SH-SY5Y (cell line): ENCODE measurements around the gene ANKRD24.

Experiments used
- GATA2 ChIP-seq: IDR thresholded peaks from 2 replicates; pipeline ENCODE4 v1.6.1; 2011; ENCODE audit warnings: mild to moderate bottlenecking, low read depth, low read length
- GATA3 ChIP-seq: IDR thresholded peaks from 2 replicates; pipeline ENCODE4 v1.6.1; 2011; ENCODE audit warnings: low read depth, mild to moderate bottlenecking, low read length, moderate library complexity

The ANKRD24 gene

GRCh38 chr19:4233282-4233853 lies 50.9 kb downstream of the ANKRD24 start:
- TF ChIP-seq GATA2: no peak
- no peak for TF ChIP-seq GATA3

GRCh38 chr19:4234142-4234861 lies 51.8 kb downstream of the ANKRD24 start:
- no peak for TF ChIP-seq GATA2
- no peak for TF ChIP-seq GATA3

GRCh38 chr19:4234862-4235201 lies 52.3 kb downstream of the ANKRD24 start:
- no peak for TF ChIP-seq GATA2
- TF ChIP-seq GATA3: no peak

- TF ChIP-seq GATA3 (no peak), GATA2 (no peak)
Observed at GRCh38 chr19:4238831-4239230, 56.3 kb downstream of the ANKRD24 start.

- TF ChIP-seq GATA3 (no peak), GATA2 (no peak)
Observed at GRCh38 chr19:4241824-4242430, 59.4 kb downstream of the ANKRD24 start.

- TF ChIP-seq GATA2 (no peak), GATA3 (no peak)
Observed at GRCh38 chr19:4246767-4247593, 64.5 kb downstream of the ANKRD24 start, which contains the start of gene YJU2. Gene YJU2, plus strand, starts transcription at chr19:4247080. Its CDS starts 67 bp downstream, at chr19:4247147.

GRCh38 chr19:4256563-4256962 lies 74.1 kb downstream of the ANKRD24 start:
- TF ChIP-seq GATA2 (no peak), GATA3 (no peak)

GRCh38 chr19:4257025-4257424 lies 74.5 kb downstream of the ANKRD24 start:
- TF ChIP-seq GATA2 (no peak), GATA3 (no peak)

- TF ChIP-seq GATA3: no peak
- TF ChIP-seq GATA2: no peak
Observed at GRCh38 chr19:4258181-4258580, 75.7 kb downstream of the ANKRD24 start.

GRCh38 chr19:4260613-4261191 lies 78.2 kb downstream of the ANKRD24 start:
- TF ChIP-seq GATA2: no peak
- no peak for TF ChIP-seq GATA3

GRCh38 chr19:4264812-4265211 lies 82.3 kb downstream of the ANKRD24 start:
- no peak for TF ChIP-seq GATA3
- TF ChIP-seq GATA2: no peak

GRCh38 chr19:4266253-4267000 lies 83.9 kb downstream of the ANKRD24 start:
- TF ChIP-seq GATA3: no peak
- TF ChIP-seq GATA2: no peak

GRCh38 chr19:4267101-4267900 lies 84.8 kb downstream of the ANKRD24 start:
- TF ChIP-seq GATA2 (no peak), GATA3 (no peak)
